ENCODE data around the gene C1orf21.

DNA sequence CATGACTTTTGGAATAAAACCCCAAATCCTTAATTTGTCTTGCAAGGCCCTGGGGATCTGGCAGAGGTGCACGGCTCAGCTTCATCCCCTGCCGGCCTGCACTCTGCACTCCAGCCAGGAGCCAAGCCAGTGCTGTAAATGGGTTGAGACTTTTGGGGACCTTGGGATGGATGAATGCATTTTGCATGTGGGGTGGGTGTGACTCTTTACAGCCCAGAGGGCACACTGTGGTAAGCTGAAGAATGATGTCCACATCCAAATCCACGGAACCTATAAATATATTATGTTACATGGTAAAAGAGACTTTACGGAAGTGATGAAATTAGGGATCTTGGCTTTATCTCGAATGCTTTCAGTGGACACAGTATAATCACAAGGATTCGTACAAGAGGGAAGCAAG is 190.0 kb downstream of the C1orf21 start:
- TF ChIP-seq POLR2A (IDR thresholded peaks at IDR 0.05): no peak
- TF ChIP-seq, protein P1, sequence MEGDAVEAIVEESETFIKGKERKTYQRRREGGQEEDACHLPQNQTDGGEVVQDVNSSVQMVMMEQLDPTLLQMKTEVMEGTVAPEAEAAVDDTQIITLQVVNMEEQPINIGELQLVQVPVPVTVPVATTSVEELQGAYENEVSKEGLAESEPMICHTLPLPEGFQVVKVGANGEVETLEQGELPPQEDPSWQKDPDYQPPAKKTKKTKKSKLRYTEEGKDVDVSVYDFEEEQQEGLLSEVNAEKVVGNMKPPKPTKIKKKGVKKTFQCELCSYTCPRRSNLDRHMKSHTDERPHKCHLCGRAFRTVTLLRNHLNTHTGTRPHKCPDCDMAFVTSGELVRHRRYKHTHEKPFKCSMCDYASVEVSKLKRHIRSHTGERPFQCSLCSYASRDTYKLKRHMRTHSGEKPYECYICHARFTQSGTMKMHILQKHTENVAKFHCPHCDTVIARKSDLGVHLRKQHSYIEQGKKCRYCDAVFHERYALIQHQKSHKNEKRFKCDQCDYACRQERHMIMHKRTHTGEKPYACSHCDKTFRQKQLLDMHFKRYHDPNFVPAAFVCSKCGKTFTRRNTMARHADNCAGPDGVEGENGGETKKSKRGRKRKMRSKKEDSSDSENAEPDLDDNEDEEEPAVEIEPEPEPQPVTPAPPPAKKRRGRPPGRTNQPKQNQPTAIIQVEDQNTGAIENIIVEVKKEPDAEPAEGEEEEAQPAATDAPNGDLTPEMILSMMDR (IDR thresholded peaks at IDR 0.05): no peak
- no peak for TF ChIP-seq EP300 (IDR thresholded peaks at IDR 0.05)
